Ureter (tissue), 1 donor: Measurements from ENCODE around the gene HOXB8. TPM values are rescaled to one million over a fixed set of nuclear protein-coding genes. Genes with fewer than 3 reads are reported as not detected.

ENCODE experiments used
- DNase-seq: peaks from one replicate; pipeline ENCODE4 v3.0.0-alpha.2; 2020; ENCODE audit warnings: low spot score
- total RNA-seq: library from RNA; stranded (reverse); gene quantifications from one replicate; pipeline ENCODE4 v1.2.4, GENCODE V29; 2023
- donor health status: DM: yes; HTN: yes; CAD: no.

The HOXB8 gene
- total RNA-seq, 1 donor from 2014 or later: 56.2 TPM

- peak; percentile 82 for DNase-seq
Observed at GRCh38 chr17:48610282-48611211, 4.5 kb downstream of the HOXB8 start, which contains the start of gene HOXB7. TSS of gene HOXB7 (minus strand) at chr17:48611017. CDS start at chr17:48610918, 99 bp downstream.

GRCh38 chr17:48609759-48610281, 5.3 kb downstream of the HOXB8 start:
- DNase-seq: no peak

GRCh38 chr17:48609033-48609432, 6.1 kb downstream of the HOXB8 start:
- DNase-seq: no peak

GRCh38 chr17:48608494-48608834, 6.6 kb downstream of the HOXB8 start:
- DNase-seq: no peak

GRCh38 chr17:48606892-48607614, 8.0 kb downstream of the HOXB8 start:
- DNase-seq: no peak

GRCh38 chr17:48605991-48606891, 8.9 kb downstream of the HOXB8 start:
- DNase-seq: no peak

GRCh38 chr17:48605409-48605919, 9.6 kb downstream of the HOXB8 start:
- no peak for DNase-seq

GRCh38 chr17:48604770-48605329, 10.2 kb downstream of the HOXB8 start, which contains the start of gene HOXB6:
TSS of gene HOXB6 (minus strand) at chr17:48604986. CDS start at chr17:48598150, 6,836 bp downstream.
- no peak for DNase-seq

- no peak for DNase-seq
Observed at GRCh38 chr17:48603959-48604769, 10.9 kb downstream of the HOXB8 start.

GRCh38 chr17:48601539-48602425, 13.3 kb downstream of the HOXB8 start:
- no peak for DNase-seq

- no peak for DNase-seq
Observed at GRCh38 chr17:48601207-48601538, 13.9 kb downstream of the HOXB8 start.

- DNase-seq: no peak
Observed at GRCh38 chr17:48600244-48601098, 14.6 kb downstream of the HOXB8 start.

- no peak for DNase-seq
Observed at GRCh38 chr17:48599354-48599753, 15.7 kb downstream of the HOXB8 start.

- no peak for DNase-seq
Observed at GRCh38 chr17:48598736-48599135, 16.4 kb downstream of the HOXB8 start.

- peak; percentile 90 for DNase-seq
Observed at GRCh38 chr17:48597778-48598631, 17.1 kb downstream of the HOXB8 start.

- DNase-seq: no peak
Observed at GRCh38 chr17:48597528-48597777, 17.6 kb downstream of the HOXB8 start.

- no peak for DNase-seq
Observed at GRCh38 chr17:48596735-48597527, 18.2 kb downstream of the HOXB8 start.
